OCI-LY1 (cell line): ENCODE results near the gene MRGPRF.

ENCODE experiments used
- EZH2 ChIP-seq: fragments of 200-600 bp; sonication (generic), shearing (Covaris generic); IDR thresholded peaks from 2 replicates; pipeline ENCODE4 v1.8.0; 2017; ENCODE audit warnings: borderline replicate concordance, mixed run types, mild to moderate bottlenecking, antibody characterized with exemption, low read length, moderate library complexity, mixed read lengths
- TF ChIP-seq, protein P1 (sequence below): fragments of 200-600 bp; sonication (generic), shearing (Covaris generic); IDR thresholded peaks from 2 replicates; pipeline ENCODE4 v1.5.1; 2017; ENCODE audit warnings: mild to moderate bottlenecking, antibody characterized with exemption, low read length, moderate library complexity, mixed read lengths

DNA sequence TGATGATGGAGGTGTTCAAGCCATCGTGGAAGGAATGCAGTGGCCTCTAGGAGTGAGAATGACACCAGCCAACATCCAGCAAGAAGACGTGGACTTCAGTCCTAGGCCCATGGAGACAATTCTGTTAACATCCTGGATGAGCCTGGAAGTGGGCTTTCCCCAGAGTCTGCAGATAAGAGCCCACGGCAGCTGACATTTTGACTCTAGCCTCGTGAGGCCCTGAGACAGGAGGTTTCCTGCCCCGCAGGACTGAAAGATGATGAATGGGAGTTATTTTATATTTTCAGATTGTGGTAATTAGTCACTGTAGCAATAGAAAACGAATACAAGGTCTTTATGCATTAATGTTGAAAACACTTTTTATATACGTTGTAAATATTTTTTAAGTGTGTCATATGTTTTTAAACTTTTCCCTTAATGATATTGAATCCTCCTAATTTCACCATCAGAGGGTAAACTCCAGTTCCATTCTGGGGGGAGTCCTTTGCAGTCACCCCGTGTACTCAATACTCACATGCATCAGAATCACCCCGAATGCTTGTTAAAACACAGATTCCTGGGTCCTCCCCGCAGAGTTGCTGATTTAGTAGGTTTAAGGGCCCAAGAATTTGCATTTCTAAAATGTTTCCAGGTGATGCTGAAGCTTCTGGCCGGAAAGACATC lies 35.1 kb upstream of the MRGPRF start:
- TF ChIP-seq, protein P1, sequence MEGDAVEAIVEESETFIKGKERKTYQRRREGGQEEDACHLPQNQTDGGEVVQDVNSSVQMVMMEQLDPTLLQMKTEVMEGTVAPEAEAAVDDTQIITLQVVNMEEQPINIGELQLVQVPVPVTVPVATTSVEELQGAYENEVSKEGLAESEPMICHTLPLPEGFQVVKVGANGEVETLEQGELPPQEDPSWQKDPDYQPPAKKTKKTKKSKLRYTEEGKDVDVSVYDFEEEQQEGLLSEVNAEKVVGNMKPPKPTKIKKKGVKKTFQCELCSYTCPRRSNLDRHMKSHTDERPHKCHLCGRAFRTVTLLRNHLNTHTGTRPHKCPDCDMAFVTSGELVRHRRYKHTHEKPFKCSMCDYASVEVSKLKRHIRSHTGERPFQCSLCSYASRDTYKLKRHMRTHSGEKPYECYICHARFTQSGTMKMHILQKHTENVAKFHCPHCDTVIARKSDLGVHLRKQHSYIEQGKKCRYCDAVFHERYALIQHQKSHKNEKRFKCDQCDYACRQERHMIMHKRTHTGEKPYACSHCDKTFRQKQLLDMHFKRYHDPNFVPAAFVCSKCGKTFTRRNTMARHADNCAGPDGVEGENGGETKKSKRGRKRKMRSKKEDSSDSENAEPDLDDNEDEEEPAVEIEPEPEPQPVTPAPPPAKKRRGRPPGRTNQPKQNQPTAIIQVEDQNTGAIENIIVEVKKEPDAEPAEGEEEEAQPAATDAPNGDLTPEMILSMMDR: no peak
- no peak for TF ChIP-seq EZH2
